Osteocyte (in vitro differentiated cells): Measurements from ENCODE around the gene GPC3. TPM values are rescaled to one million over a fixed set of nuclear protein-coding genes. Genes with fewer than 3 reads are reported as not detected.
A peak's percentile ranks its signal among the peaks of the same experiment; 100 is the strongest.

Experiments
- DNase-seq: peaks from one replicate; pipeline ENCODE4 v3.0.0; 2021; ENCODE audit warnings: mixed read lengths; ENCODE audit not compliant: unreplicated experiment; ENCODE audit errors: extremely low spot score
- H3K27ac Mint-ChIP-seq: one replicate; pipeline ENCODE4 v1.8.0; 2021; ENCODE audit warnings: mild to moderate bottlenecking, mixed read lengths; ENCODE audit not compliant: unreplicated experiment
- H3K27me3 Mint-ChIP-seq: one replicate; pipeline ENCODE4 v1.8.0; 2021; ENCODE audit warnings: mixed read lengths; ENCODE audit not compliant: unreplicated experiment
- H3K36me3 Mint-ChIP-seq: one replicate; pipeline ENCODE4 v1.8.0; 2021; ENCODE audit warnings: mixed read lengths; ENCODE audit not compliant: unreplicated experiment
- H3K4me1 Mint-ChIP-seq: one replicate; pipeline ENCODE4 v1.8.0; 2021; ENCODE audit warnings: mixed read lengths; ENCODE audit not compliant: unreplicated experiment
- H3K4me3 Mint-ChIP-seq: one replicate; pipeline ENCODE4 v1.8.0; 2021; ENCODE audit warnings: mild to moderate bottlenecking, moderate library complexity, mixed read lengths; ENCODE audit not compliant: unreplicated experiment
- H3K9me3 Mint-ChIP-seq: one replicate; pipeline ENCODE4 v1.8.0; 2021; ENCODE audit warnings: mixed read lengths; ENCODE audit not compliant: unreplicated experiment
- CTCF ChIP-seq: fragments of 200-600 bp; sonication (generic); IDR thresholded peaks from 2 replicates; pipeline ENCODE4 v1.5.0; 2021; ENCODE audit warnings: antibody characterized with exemption, mild to moderate bottlenecking, moderate library complexity
- total RNA-seq: library from RNA; stranded (reverse); gene quantifications from 2 replicates; pipeline ENCODE4 v1.2.1, GENCODE V29; 2021

GPC3 gene
- total RNA-seq, 1 donor from 2014 or later: 19.6 TPM

GRCh38 chrX:133926809-133927208 is 58.6 kb downstream of the GPC3 start:
- H3K27me3 Mint-ChIP-seq: peaks cover 3% of the 10 kb centered on the region
- H3K9me3 Mint-ChIP-seq: peaks cover 5% of the 10 kb centered on the region

GRCh38 chrX:133926099-133926498 is 59.3 kb downstream of the GPC3 start:
- Mint-ChIP-seq H3K4me1 (peaks cover 7% of the 10 kb centered on the region), H3K27me3 (peaks cover 3% of the 10 kb centered on the region), H3K27ac (no peak overlapping the region), H3K9me3 (peaks cover 5% of the 10 kb centered on the region), H3K4me3 (no peak overlapping the region), H3K36me3 (no peaks in the 10 kb centered on the region)
- no peak for TF ChIP-seq CTCF
- no peak for DNase-seq

More at GRCh38 chrX:133926809-133927208, 58.6 kb downstream of the GPC3 start:
- peak; percentile 17 for TF ChIP-seq CTCF
- DNase-seq: no peak
- Mint-ChIP-seq H3K4me1 (peaks cover 7% of the 10 kb centered on the region), H3K27ac (no peak overlapping the region), H3K36me3 (no peaks in the 10 kb centered on the region), H3K4me3 (no peak overlapping the region)

- Mint-ChIP-seq H3K4me3 (no peak overlapping the region), H3K27me3 (peaks cover 3% of the 10 kb centered on the region), H3K27ac (no peak overlapping the region), H3K9me3 (peaks cover 5% of the 10 kb centered on the region), H3K36me3 (no peaks in the 10 kb centered on the region), H3K4me1 (peaks cover 7% of the 10 kb centered on the region)
- no peak for DNase-seq
- no peak for TF ChIP-seq CTCF
These were observed 60.8 kb downstream of the GPC3 start for GRCh38 chrX:133924548-133924947.

GRCh38 chrX:133923548-133923947 is 61.8 kb downstream of the GPC3 start:
- Mint-ChIP-seq H3K36me3 (no peaks in the 10 kb centered on the region), H3K27me3 (no peaks in the 10 kb centered on the region), H3K27ac (no peak overlapping the region), H3K4me3 (no peak overlapping the region), H3K9me3 (peaks cover 5% of the 10 kb centered on the region), H3K4me1 (peaks cover 7% of the 10 kb centered on the region)
- DNase-seq: no peak
- TF ChIP-seq CTCF: no peak

- TF ChIP-seq CTCF: no peak
- H3K27me3 Mint-ChIP-seq: no peaks in the 10 kb centered on the region
- H3K4me3 Mint-ChIP-seq: no peak overlapping the region
- peak overlapping the region; percentile 54 for H3K27ac Mint-ChIP-seq
- DNase-seq: no peak
- H3K9me3 Mint-ChIP-seq: peaks cover 2% of the 10 kb centered on the region
- peaks cover 7% of the 10 kb centered on the region for H3K4me1 Mint-ChIP-seq
- H3K36me3 Mint-ChIP-seq: no peaks in the 10 kb centered on the region
These were observed 62.3 kb downstream of the GPC3 start for GRCh38 chrX:133923113-133923512.
